Measurements from ENCODE around the gene PUM1.
"Not testable (repeated sequence)": the region's sequence is repeated elsewhere in the genome, so short reads cannot be mapped to it uniquely, and the experiment has no call there.

- TF ChIP-seq CTCF (conservative IDR thresholded peaks at IDR 0.05 in 1 of 2, IDR thresholded peaks at IDR 0.05 in 1 of 2; ENCODE audit: extremely low read depth in 1 of 2, insufficient read depth in 1 of 2, low read depth in 1 of 2, low read length in 2 of 2); EZH2 (IDR thresholded peaks at IDR 0.05; ENCODE audit: borderline replicate concordance, low read length): not testable (repeated sequence)
These were observed 3.2 kb downstream of the PUM1 start for GRCh38 chr1:31062162-31062866.
